GM18907 (cell line): ENCODE data around the gene ZBTB17.
"Not testable (repeated sequence)": the region's sequence is repeated elsewhere in the genome, so short reads cannot be mapped to it uniquely, and the experiment has no call there.

Experiments
- ATAC-seq: cut with Tn5 transposase; IDR thresholded peaks from one replicate; pipeline ENCODE4 v1.9.1; 2021; ENCODE audit warnings: mild to moderate bottlenecking, moderate library complexity; ENCODE audit not compliant: unreplicated experiment

ZBTB17 gene

DNA sequence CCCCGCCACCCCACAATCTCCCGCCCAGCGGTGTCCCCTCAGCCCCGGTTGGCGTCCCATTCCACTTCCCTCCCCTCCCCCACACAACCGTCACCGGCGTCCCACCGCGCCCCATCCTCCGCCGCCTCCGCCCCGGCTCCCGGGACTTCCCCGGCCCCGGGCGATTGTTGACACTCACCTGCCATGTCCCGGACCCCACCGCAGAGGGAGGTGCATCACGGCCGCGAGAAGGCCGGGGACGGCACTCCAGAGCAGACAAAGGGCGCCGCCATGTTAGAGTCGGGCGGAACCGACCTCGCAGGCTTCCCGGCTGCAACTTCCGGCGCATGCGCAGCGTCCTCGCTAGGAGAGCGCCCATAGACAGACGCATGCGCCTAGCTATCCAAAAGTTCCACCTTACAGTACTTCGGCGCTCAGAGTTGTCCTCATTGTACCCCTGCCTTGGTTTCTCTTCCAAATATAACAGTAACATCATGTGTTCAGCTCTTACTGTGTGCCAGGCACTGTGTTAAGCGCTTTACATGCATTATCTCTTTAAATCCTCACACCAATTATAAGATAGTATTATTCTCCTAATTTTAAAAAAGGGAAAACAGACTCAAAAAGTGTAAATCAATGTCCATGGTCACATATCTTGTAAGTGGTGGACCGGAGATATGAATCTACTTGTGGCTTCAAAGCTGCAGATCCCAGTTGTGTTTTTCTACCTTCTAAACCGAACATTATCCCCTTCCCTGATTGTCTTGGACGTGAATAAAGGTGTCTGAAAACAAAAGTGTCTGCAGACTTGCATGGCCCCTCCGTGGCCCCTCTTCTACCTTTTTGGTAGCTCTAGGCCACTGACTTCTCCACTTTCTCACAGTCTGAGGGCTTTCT lies at the start of gene ZBTB17:
ZBTB17 (minus strand) TSS at position 297 of the 876 bp plus-strand sequence. CDS start 27,606 bp downstream, outside the sequence.
- ATAC-seq, result peak; percentile 85

DNA sequence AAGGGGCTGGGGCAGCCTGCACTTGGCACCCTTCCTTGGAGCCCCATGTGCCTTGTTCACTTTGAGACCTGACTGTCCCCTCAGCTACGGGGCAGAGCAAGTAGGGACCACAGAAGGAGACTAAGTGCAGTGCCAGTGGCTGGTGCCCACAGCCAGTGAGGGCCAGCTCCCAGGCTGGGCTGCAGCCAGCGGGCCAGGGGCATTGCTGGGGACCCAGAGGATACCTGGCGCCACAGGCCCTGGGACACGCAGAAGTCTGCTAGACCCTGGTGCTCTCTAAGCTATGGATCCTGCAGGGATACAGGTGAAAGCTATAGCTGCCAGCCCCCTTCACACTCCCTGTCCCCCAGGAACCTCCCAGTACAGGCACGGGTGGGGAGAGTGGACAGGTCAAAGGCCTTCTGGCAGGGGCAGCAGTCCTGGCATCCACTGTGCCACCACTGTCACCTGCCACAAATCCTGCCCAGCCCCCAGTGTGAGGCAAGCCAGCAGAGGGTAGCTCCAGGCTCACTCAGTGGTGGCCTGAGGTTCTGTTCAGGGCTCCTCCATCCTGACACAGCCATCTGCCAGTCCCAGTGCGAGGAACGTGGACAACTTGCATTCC lies 47.3 kb upstream of the ZBTB17 start:
- no peak for ATAC-seq

DNA sequence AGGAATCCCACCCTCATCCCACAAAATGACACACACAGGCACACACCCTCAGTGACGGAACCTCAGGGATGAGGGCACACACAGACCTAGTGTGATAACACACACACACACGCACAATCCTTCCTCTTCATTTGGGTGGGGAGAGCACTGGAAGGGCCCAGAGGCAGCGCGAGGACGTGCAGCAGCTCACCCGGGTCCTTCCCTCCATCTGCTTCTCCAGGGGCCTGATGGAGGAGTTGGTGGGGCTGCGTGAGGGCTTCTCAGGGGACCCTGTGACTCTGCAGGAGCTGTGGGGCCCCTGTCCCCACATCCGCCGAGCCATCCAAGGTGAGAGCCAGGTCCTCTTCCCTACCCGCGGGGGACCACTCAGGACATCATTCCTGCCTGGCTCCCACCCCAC lies 46.5 kb upstream of the ZBTB17 start:
- ATAC-seq, result no peak

DNA sequence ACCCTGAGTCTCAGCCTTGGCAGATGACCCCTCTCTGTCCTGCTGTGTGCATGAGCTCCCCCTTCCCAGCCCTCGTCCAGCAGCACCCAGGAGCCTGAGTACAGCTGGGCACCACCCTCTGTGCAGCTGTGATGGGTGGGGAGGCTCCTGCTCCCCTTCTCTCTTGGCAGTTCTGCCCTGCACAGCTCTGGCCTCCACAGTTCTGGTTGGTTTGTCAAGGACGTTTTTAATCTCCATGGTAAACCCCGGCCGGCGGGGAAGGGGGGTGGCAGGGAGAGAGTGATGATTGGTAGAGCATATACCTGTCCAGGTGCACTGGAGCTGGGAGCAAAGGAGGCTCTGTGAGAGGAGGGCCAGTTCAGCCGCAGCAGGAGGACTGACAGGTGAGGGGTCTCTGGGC lies 45.8 kb upstream of the ZBTB17 start, which contains the start of gene CLCNKA:
CLCNKA (plus strand) TSS at position 356 of the 400 bp plus-strand sequence. CDS start 584 bp downstream, outside the sequence.
- ATAC-seq, result no peak

GRCh38 chr1:16020878-16021277 lies 45.0 kb upstream of the ZBTB17 start:
- not testable (repeated sequence) for ATAC-seq

DNA sequence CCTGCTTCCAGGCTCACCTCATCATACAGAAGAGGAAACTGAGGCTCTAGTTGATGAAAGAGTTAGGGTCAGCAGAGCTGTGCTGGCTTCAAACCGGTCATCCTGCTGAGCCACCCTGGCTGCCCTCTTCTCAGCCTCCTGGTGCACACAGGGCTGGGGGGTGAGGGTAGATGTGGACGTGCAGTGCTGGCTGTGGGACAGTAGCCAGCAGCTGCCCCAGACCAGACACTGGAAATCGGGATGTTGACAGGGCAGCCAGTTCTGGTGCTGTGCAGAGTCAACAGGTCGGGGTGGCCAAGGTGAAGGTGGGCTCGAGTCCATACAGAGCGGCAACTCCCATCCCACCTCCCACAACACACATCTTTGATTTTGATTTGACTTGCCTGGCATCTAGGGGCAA lies 44.4 kb upstream of the ZBTB17 start:
- no peak for ATAC-seq

GRCh38 chr1:16019644-16020277 lies 43.9 kb upstream of the ZBTB17 start:
- no peak for ATAC-seq

DNA sequence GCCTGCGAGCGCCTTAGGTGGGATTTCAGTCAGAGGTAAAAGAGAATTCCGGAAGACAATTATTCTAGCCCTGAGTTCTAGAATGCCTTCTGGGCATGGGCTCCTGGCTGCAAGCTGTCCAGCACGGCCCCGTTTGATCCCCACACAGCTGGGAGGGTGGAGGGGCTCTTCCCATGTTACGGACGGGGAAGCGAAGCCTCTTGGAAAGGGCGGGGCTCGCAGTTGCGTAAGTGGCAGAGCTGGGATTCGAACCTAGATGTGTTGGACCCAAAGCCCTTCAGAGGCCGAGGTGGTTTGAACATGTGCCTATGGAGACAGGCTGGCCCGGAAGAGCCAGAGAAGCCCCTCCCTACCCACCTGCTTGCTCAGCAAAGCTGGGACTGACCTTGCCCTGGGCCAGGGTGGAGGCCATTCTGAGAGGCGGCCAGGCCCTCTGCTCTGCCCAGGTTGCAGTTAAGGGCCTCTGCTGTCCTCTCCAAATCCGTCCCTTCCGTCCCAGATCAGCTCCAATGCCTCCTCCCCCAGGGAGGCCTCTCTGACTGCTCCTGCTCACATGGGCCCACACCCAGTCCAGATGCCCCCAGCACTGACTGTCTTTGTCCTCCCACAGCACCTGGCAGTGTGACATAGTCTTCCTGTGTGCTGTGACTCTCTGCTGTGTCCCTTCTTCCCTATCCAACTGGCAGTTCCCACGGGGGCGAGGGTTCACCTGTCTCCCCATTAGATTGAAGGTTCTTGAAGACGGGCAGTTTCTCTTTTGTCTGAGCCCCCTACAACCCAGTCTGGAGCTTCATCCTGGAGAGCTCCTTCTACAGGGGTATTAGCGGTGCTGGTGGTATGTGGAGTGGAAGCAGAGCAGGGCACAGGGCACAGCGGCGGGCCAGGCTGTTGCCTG lies 43.1 kb upstream of the ZBTB17 start:
- ATAC-seq, result no peak

DNA sequence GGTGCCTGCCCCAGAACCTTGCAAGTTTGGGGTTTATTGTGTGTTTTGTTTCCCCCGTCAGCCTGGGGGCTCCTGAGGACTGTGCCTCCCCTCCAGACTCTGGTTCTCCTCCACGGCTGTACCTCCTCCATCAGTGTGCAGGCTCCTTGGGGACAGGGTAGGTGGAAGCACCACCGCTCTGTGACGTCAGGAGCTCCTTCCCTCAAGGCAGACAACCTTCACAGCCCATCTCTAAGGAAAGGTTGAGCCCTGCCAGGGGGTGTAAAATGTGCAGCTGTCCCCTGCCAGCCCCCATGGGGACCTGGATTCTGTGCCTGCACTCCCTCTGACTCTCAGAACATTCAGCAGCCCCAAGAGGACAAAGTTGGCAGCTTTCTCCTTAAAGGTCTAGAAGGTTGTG lies 42.4 kb upstream of the ZBTB17 start:
- no peak for ATAC-seq

- ATAC-seq, result no peak
These were observed 41.8 kb upstream of the ZBTB17 start, which contains the start of gene HSPB7 for GRCh38 chr1:16017461-16018303. Gene HSPB7 (minus strand): TSS chr1:16018043. CDS start chr1:16017963, 80 bp downstream.

GRCh38 chr1:16017076-16017460 lies 41.2 kb upstream of the ZBTB17 start:
- no peak for ATAC-seq

- no peak for ATAC-seq
These were observed 40.3 kb upstream of the ZBTB17 start for GRCh38 chr1:16015960-16016901.

- ATAC-seq, result no peak
These were observed 39.6 kb upstream of the ZBTB17 start for GRCh38 chr1:16015491-16015890.

- no peak for ATAC-seq
These were observed 38.9 kb upstream of the ZBTB17 start for GRCh38 chr1:16014509-16015482.

- ATAC-seq, result no peak
These were observed 38.0 kb upstream of the ZBTB17 start for GRCh38 chr1:16013908-16014258.

GRCh38 chr1:16013220-16013907 lies 37.5 kb upstream of the ZBTB17 start:
- ATAC-seq, result no peak
